HG03103 (cell line): ENCODE data around the gene SPACA5.
"Not testable (repeated sequence)": the region's sequence is repeated elsewhere in the genome, so short reads cannot be mapped to it uniquely, and the experiment has no call there.

Experiments
- ATAC-seq: cut with Tn5 transposase; IDR thresholded peaks from one replicate; pipeline ENCODE4 v1.9.1; 2021; ENCODE audit warnings: low read depth; ENCODE audit not compliant: unreplicated experiment

SPACA5 gene

GRCh38 chrX:48021026-48021900 lies 14.5 kb downstream of the SPACA5 start:
- no peak for ATAC-seq

- no peak for ATAC-seq
Measured at GRCh38 chrX:48022100-48022499, 15.3 kb downstream of the SPACA5 start.

- ATAC-seq = no peak
Measured at GRCh38 chrX:48022738-48023137, 15.9 kb downstream of the SPACA5 start.

- no peak for ATAC-seq
Measured at GRCh38 chrX:48025561-48025960, 18.8 kb downstream of the SPACA5 start.

- not testable (repeated sequence) for ATAC-seq
Measured at GRCh38 chrX:48027545-48027944, 20.8 kb downstream of the SPACA5 start.

GRCh38 chrX:48028091-48028490 lies 21.3 kb downstream of the SPACA5 start:
- ATAC-seq = no peak

GRCh38 chrX:48030237-48030636 lies 23.4 kb downstream of the SPACA5 start:
- no peak for ATAC-seq

- ATAC-seq = not testable (repeated sequence)
Measured at GRCh38 chrX:48030641-48031173, 23.9 kb downstream of the SPACA5 start.

- ATAC-seq = no peak
Measured at GRCh38 chrX:48035891-48036290, 29.1 kb downstream of the SPACA5 start.

GRCh38 chrX:48043056-48043455 lies 36.3 kb downstream of the SPACA5 start:
- no peak for ATAC-seq

- ATAC-seq = no peak
Measured at GRCh38 chrX:48045410-48046311, 38.9 kb downstream of the SPACA5 start.

- ATAC-seq = no peak
Measured at GRCh38 chrX:48046846-48047245, 40.1 kb downstream of the SPACA5 start.

GRCh38 chrX:48058621-48059295 lies 52.0 kb downstream of the SPACA5 start:
- no peak for ATAC-seq

- ATAC-seq = no peak
Measured at GRCh38 chrX:48059296-48059639, 52.5 kb downstream of the SPACA5 start.
